GM18867 (cell line): ENCODE data around the gene FCER1G.
"Not testable (repeated sequence)": the region's sequence is repeated elsewhere in the genome, so short reads cannot be mapped to it uniquely, and the experiment has no call there.

Source experiments
- ATAC-seq: cut with Tn5 transposase; IDR thresholded peaks from one replicate; pipeline ENCODE4 v1.9.1; 2021; ENCODE audit warnings: mild to moderate bottlenecking, moderate library complexity; ENCODE audit not compliant: unreplicated experiment

FCER1G gene

DNA sequence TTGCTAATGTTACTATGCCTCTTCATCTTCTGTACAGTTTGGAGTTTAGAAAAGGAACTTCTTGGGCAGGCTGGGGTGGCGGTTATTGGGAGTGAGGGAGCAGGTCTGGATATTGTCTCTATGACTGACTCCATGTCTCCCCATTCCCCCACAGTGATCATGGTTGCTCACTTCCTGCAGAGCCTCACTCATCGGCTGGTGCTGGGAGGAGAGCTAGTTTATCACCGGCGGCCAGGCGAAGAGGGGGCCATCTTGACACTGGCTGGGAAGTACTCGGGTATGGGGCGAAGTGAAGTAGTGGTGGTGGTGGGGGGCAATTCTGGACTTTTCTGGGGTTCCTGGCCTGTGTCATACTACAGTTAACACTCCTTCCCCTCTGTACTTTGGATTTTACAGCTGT, 12.9 kb downstream of the FCER1G start:
- ATAC-seq, result no peak

DNA sequence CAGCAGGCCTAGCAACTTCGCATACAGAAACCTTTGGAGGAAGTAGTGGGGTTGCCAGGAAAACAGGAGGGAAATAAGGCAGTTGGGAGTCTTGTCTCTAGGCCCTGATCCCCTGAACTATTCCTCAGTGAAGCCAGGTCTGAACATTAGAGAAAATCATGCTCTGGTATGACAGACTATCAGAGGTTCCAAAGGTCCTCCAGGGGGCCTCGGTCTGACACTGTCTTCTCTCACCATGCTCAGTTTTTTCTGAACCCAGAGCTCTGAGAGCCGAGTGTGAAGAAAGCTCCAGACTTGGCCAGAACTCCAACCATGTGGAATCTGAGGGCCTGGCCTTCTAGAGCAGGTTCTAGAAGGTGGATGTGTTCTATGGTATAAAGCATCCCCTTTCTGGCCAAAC, 14.8 kb downstream of the FCER1G start:
- ATAC-seq, result no peak

DNA sequence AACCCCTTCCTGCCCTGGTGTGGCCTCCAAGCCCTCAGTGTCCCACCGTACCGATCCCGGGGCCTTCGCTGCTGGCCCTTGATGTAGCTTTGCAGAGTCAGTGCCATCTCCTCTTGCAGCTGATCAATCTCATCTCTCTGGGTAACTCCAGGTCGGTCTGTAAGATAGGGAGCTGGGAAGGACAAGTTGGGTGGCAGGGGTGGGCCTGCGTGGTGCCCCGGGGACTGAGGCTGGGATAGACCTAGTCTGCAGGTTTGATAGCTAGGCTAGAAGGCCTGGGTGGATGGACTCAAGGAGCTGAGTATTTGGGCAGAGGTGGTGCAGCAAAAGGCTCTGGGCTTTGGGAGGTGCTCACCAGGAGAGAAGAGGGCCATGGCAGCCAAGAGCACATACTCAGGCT, 15.7 kb downstream of the FCER1G start:
- no peak for ATAC-seq

DNA sequence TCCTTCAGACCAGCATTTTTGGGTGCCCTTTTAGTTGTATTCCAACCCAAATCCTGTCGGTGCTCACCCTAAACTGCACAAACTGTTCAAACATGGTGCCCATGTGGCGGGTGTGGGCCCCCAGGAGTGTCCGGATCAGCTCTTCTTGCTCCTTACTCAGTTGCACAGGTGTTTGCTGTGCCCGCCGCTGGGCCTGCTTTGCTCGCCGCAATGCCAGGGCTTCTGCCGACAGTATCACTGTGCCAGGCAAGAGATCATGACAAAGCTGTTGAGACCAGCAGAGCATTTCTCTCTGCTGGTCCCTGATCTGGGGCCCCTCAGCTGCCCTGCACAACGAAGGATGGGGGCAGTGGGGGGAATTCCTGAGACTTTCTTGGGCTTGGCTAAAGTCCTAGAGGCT, 18.0 kb downstream of the FCER1G start:
- ATAC-seq, result no peak

DNA sequence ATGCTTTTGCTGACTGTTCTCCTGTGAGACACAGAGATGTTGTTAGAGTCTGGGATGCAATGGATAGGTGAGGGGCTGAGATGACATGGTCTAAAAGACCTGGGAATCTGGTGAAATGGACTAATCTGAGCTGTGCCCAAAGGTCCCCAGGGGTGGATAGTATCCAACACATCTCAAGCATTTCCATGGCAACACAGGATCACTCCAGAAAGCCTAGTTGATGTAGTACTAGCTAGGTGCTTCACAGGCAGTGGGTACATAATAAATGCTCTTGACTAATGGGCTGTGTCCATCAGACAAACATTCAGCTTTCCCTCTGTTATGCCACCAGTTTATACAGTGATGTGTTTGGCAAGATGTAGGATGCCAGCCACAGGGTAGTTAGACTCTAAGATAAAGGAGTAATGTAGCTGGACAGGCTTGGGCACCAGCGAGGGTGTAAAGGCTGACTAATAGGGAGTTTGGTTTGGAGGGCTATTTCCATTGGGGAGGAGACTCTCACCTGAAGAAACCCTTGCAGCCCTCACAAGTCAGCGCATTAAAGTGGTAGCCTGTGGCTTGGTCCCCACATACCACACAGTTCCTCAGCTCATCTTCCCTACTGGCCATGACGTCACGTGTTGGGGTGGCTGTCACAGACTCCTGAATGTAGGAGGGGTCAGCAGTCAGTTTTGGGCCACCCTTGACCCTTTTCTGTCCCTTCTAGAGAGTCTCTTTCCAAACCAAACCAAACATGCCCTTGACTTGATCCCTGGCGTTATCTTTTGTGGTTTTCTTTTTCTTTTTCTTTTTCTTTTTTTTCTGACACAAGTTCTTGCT, 21.1 kb downstream of the FCER1G start:
- ATAC-seq, result no peak

DNA sequence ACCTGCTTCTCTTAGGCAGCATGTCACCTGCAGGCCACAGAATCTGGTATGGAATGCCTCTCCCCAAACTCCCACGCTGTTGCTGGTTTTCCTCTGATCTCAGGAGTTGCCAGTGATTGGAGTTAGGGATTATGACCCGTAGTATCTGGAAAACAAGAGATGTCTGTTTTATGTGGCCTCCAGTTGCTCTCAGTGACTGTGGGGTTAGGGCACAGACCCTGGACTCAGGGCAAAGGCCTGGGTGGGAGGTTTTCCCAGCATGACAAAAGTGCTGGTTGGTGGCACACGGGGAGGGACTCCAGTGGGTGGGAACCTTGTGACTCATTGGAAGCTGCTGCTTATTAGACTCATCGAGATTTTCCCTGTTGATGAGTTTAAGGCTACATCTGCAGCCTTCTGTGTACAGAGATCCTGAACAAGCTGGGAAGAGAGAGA, 23.0 kb downstream of the FCER1G start, which contains the start of gene NR1I3:
NR1I3 (minus strand) TSS at position 165 of the 435 bp plus-strand sequence. CDS start 1,638 bp downstream, outside the sequence.
- ATAC-seq, result no peak

DNA sequence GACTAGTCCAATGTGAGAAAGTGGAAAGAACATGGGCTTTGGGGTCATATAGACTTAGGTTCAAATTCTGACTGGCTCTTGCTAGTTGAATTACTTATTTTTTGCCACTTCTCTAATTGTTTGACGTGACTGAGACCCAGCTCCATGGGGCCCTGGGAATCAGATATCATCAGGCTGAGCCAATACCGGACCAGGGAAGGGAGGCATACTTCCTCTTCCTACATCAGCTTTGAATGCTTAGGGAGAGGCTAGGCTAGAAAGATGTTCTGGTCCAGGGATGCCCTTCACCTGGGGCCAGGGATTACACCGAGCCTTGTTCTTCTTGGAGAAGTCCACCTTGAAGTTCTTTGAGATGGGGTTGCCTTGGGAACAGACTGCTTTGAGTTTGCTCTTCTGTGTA, 26.6 kb downstream of the FCER1G start:
- ATAC-seq, result no peak

DNA sequence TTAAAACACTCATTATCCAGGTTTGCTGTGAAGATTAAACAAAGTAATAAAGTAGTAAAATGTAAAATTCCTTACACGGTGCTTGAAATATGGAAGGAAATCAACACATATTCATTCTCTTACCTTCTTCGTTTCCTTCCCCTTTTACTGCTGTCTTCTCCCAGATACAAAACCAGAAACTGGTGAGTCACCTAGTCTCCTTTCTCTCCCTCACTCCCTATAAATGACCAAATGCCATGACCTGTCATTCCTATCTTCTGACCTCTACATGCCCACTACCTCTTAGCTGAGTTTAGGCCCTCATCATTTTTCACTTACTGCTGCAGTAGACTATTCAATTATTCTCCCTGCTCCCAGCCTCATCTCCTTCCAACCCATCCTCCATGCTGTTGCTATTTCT, 27.2 kb downstream of the FCER1G start:
- ATAC-seq, result no peak

DNA sequence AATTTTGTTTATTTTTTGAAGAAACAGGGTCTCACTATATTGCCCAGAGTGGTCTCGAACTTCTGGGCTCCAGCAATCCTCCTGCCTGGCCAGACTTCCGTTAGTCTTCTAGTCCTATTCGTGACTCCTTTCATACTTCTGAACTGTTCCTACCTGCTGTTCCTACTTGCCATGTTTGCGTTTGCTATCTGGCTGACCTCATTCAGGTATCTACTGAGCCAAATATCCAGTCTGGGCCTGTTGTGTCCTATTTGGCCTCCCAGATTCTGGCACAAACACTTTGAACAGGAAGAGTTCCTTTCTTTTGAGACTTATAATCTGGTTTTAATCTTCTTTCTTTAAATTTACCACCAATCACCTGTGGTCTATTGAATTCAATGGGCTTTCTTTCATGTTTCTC, 29.8 kb downstream of the FCER1G start:
- ATAC-seq, result no peak

DNA sequence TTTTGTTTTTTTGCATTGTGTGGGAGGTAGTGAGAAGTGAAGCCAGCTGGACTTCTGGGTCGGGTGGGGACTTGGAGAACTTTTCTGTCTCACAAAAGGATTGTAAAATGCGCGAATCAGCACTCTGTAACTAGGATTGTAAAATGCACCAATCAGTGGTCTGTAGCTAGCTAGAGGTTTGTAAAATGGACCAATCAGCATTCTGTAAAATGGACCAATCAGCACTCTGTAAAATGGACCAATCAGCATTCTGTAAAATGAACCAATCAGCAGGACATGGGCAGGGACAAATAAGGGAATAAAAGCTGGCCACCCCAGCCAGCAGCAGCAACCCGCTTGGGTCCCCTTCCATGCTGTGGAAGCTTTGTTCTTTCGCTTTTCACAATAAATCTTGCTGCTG, 35.0 kb downstream of the FCER1G start:
- ATAC-seq, result not testable (repeated sequence)

DNA sequence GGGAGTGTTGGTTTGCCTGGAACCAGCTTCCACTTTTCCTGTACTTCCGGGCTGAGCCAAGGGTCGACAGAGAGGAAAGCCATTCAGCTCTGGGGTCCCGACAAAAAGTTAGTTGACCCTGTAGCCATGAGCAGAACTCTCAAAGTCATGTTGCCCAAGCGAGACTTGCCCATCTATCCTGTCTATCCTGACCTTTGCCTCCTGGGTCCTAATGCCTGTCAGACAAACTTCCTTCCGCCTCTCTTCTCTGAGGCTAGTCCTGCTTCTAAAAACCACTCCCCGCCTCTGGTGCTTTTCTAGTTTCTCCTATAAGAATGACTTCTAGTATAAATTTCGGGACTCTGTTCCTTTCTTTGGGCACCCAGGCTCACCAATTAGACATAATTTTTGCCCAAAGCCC, 35.7 kb downstream of the FCER1G start:
- no peak for ATAC-seq

DNA sequence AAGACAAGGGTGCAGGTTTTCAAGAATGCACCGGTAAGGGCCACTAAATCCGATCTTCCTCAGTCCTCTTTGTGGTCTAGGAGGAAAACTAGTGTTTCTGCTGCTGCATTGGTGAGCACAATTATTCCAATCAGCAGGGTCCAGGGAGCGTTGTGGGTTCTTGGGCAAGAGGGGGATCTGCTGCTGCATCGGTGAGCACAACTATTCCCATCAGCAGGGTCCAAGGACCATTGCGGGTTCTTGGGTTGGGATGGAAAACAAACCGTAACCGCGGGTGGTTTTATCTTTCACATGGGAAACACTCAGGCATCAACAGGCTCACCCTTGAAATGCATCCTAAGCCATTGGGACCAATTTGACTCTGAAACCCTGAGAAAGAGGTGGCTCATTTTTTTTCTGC, 36.5 kb downstream of the FCER1G start:
- ATAC-seq, result no peak

DNA sequence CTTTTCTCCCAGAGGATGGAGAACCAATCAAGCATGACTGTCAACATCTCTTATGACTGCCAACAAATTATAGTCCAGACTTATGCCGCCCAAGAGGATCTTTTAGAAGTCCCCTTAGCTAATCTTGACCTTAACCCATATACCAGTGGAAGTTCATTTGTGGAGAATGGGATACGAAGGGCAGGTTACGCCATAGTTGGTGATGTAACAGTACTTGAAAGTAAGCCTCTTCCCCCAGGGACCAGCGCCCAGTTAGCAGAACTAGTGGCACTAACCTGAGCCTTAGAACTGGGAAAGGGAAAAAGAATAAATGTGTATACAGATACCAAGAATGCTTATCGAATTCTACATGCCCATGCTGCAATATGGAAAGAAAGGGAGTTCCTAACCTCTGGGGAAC, 40.2 kb downstream of the FCER1G start:
- ATAC-seq, result not testable (repeated sequence)

DNA sequence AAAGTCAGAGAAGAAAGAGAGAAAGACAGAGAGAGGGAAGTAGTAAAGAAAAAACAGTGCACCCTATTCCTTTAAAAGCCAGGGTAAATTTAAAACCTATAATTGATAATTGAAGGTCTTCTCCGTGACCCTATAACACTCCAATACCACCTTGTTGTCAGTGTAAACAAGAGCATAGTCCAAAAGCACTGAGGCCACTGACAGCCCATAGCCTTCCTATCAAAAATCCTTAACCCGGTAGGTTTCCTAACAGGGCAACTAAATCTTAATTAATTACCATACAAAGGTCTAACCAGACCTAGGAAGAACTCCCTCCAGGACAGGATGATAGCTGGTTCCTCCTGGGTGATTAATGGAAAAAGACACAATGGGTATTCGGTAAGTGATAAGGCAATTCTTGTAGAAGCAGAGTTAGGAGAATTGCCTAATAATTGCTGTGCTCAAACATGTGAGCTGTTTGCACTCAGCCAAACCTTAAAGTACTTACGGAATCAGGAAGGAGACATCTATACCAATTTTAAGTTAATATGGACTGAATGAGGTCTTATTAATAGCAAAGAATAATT, 40.9 kb downstream of the FCER1G start:
- ATAC-seq, result not testable (repeated sequence)

DNA sequence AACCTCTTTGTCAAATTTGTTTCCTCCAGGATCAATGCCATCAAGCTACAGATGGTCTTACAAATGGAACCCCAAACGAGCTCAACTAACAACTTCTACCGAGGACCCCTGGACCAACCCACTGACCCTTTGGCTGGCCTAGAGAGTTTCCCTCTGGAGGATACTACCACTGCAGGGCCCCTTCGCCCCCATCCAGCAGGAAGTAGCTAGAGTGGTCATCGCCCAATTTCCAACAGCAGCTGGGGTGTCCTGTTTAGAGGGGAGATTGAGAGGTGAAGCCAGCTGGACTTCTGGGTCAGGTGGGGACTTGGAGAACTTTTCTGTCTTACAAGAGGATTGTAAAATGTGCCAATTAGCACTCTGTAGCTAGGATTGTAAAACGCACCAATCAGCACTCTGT, 42.0 kb downstream of the FCER1G start:
- ATAC-seq, result not testable (repeated sequence)

DNA sequence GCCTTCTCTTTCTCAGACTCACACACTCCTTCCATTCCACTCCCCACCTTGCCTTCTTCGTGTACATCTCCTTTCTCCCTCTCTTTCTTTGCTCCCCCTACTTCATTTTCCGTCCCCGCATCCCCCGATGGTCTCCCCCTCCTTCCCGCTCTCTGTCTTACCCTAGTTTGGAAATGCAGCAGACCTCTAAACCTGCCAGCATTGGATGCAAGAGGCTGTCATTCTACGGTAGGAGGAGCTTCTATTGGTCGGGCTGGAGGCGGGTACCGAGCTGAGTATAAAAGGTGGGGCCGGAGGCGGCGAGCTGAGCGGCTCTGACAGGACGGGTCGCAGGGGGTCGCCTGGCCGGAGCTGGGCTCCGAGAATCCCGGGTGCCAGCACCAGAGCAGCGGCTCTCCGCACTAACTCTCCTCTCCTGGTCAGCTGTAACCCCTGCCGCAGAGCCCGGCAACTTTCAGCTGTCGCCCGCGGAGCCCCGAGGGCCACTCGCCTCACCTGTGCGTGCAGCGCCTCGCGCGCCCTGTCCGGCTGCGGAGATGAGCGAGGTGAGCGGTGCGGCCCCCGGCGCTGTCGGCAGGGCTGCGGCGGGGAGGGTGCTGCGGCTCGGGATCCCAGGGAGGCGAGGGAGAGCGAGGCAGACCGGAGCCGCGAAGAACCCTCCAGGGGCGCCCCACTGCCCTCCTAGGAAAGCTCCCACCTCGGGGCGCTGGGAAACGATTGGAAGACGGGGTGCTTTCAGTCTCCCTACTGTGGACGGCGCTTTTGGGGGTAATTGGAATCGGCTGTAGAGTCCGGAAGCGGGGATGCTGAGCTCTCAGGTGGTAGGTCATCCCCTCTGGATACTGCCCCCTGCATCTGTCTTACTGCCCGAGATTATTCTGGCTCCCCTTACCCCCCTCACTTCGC, 43.6 kb downstream of the FCER1G start, which contains the start of gene PCP4L1:
PCP4L1 (plus strand) TSS at position 307 of the 906 bp plus-strand sequence; CDS start at position 537, 230 bp downstream.
- ATAC-seq, result no peak

DNA sequence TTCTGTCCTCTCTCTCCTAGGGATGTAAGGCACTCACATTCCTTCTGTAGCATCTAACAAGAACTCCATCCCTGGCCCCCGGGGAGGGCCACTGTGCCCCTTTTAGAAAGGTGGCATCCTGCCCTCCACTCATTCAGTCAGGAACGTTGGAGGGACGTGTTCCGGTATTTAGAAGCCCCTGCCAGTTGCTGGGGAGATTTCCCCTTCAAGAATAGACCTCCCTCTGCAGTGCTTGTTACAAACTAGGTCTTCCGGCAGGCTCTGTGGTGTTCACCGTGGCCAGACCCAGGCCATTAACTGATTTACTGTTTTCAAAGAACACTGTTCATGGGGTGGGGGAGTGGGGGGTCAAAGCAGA, 44.2 kb downstream of the FCER1G start:
- ATAC-seq, result no peak

DNA sequence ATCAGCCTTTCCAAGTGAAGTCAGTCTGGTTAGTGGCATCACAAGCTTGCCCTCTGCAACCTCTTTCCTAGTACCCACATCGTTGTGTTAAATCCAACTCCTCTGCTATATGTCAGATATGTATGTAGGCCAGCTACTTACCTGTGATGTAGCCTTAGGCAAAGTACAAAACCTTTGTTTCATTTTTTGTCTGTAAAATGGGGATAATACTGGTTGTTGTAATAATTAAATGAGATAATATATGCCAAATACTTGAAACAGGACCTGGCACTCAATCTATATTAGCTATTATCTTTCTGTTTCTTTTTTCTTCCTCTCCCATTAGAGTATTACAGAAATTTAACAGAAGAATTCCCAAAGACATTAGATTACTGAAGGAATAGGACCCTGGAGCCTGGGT, 44.7 kb downstream of the FCER1G start:
- ATAC-seq, result no peak

DNA sequence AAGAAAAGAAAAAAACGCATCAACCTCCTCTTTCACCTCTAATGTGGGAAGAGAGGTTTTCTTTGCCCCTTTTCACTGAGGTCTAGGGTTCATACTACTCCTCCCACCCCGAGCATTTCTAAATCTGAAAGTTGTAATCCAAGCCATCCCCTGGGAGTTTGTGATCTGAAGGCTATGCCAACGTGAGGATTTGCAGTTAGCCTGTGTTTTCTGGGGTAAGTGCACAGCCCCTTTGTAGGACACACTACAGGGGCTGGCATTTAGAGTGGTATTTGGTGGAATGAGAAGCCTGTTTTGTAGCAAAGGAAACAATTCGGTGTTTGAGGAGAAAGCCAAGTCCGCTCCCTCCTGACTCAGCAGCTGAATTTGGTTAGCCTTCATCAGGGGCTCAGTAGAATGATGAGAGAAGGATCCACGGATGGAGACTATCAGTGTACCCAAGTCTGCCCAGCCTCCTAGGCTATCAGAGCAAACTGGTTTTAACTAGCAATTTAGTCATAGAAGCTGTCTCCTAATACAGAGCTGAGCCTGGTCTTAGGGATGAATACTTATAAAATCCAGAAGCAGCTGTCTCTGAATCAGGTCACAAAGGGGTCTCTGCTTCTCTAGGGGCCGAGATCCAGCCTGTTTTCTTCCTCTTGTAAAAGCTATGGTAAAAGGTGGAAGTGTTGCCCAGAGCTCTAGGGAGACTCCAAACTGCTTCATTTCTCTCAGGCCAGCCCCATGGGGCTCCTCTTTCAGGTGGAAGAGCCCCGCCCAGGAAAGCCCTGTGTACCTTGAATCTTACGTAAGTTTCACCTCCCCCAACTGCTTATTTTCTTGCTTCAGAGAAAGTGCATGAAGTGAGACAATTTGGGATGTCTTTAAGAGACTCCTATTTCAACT, 45.5 kb downstream of the FCER1G start:
- ATAC-seq, result no peak
